ENCODE data around the gene KRTAP5-9.

GRCh38 chr11:71519546-71519945 lies 28.7 kb upstream of the KRTAP5-9 start:
- TF ChIP-seq, protein P1, sequence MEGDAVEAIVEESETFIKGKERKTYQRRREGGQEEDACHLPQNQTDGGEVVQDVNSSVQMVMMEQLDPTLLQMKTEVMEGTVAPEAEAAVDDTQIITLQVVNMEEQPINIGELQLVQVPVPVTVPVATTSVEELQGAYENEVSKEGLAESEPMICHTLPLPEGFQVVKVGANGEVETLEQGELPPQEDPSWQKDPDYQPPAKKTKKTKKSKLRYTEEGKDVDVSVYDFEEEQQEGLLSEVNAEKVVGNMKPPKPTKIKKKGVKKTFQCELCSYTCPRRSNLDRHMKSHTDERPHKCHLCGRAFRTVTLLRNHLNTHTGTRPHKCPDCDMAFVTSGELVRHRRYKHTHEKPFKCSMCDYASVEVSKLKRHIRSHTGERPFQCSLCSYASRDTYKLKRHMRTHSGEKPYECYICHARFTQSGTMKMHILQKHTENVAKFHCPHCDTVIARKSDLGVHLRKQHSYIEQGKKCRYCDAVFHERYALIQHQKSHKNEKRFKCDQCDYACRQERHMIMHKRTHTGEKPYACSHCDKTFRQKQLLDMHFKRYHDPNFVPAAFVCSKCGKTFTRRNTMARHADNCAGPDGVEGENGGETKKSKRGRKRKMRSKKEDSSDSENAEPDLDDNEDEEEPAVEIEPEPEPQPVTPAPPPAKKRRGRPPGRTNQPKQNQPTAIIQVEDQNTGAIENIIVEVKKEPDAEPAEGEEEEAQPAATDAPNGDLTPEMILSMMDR (IDR thresholded peaks at IDR 0.05) = no peak
- TF ChIP-seq JUNB (IDR thresholded peaks at IDR 0.05) (no peak), RCOR1 (IDR thresholded peaks at IDR 0.05; ENCODE audit: low read depth, low read length) (no peak), MAX (IDR thresholded peaks at IDR 0.05) (no peak), REST (IDR thresholded peaks at IDR 0.05) (no peak), POLR2A (IDR thresholded peaks at IDR 0.05; ENCODE audit: low read length) (no peak), NFE2L2 (conservative IDR thresholded peaks at IDR 0.05; ENCODE audit: low read length) (no peak), TP53 (CRISPR knock-in tag; IDR thresholded peaks at IDR 0.05) (no peak), FOSL2 (IDR thresholded peaks at IDR 0.05) (no peak), FOSL2 (CRISPR knock-in tag; IDR thresholded peaks at IDR 0.05) (no peak), JUN (IDR thresholded peaks at IDR 0.05) (no peak), EP300 (IDR thresholded peaks at IDR 0.05) (no peak)
